Endothelial cell of umbilical vein (primary cell): ENCODE data around the gene XYLT1. TPM values are rescaled to one million over a fixed set of nuclear protein-coding genes. Genes with fewer than 3 reads are reported as not detected.

Experiments used
- BruUV-seq: library from RNA; stranded (reverse); fragments of 400-500 nt; replicated peaks from 2 replicates; lab custom pipeline; 2021; lab: Mats Ljungman, UMichigan
- CTCF ChIA-PET: fragments of 300-600, 350-600 bp; sonication (Branson Sonifier 250); formaldehyde crosslinking; loops from one replicate; lab custom pipeline; 2021; ENCODE audit warnings: antibody characterized with exemption, inconsistent platforms; lab: Charles Lee
- POLR2A ChIA-PET: fragments of 300-600, 350-600 bp; sonication (Branson Sonifier 250); formaldehyde crosslinking; loops from one replicate; lab custom pipeline; 2021; ENCODE audit warnings: antibody characterized with exemption, inconsistent platforms; lab: Charles Lee
- DNase-seq: peaks from one replicate; pipeline ENCODE4 v3.0.0-alpha.2; 2011; ENCODE audit warnings: low read depth, low spot score
- FAIRE-seq: peaks from 2 replicates; lab custom pipeline; 2011; peaks lifted over from hg19 to GRCh38; lab: Jason Lieb, UNC
- H2AFZ ChIP-seq: 2 replicates; pipeline ENCODE4 v1.6.0; 2012; ENCODE audit warnings: low read depth, low read length, control low read depth, inconsistent platforms
- H3K27ac ChIP-seq: 2 replicates; pipeline ENCODE4 v1.5.1; 2011; ENCODE audit warnings: low read depth, mild to moderate bottlenecking, control low read depth, low read length, moderate library complexity; ENCODE audit not compliant: insufficient read depth
- H3K27me3 ChIP-seq, 2 experiments: 2 replicates each; pipeline versions ENCODE4 v1.6.0 to v1.6.1; 2011; ENCODE audit warnings: low read length in 2 of 2, mixed read lengths in 1 of 2; ENCODE audit not compliant: control insufficient read depth in 2 of 2, insufficient read depth in 2 of 2
- H3K36me3 ChIP-seq, 2 experiments: 2 replicates in 1 of 2; 3 replicates in 1 of 2; pipeline ENCODE4 v1.5.1; 2011; ENCODE audit warnings: low read length in 2 of 2, mild to moderate bottlenecking in 1 of 2, moderate library complexity in 1 of 2; ENCODE audit not compliant: control insufficient read depth in 2 of 2, insufficient read depth in 2 of 2; ENCODE audit errors: extremely low read depth in 1 of 2
- H3K4me1 ChIP-seq: 3 replicates; pipeline ENCODE4 v1.5.1; 2011; ENCODE audit warnings: mild to moderate bottlenecking, low read length; ENCODE audit not compliant: control insufficient read depth, insufficient read depth; ENCODE audit errors: extremely low read depth
- H3K4me2 ChIP-seq: 2 replicates; pipeline ENCODE4 v1.6.1; 2011; ENCODE audit warnings: low read length, control low read depth, mixed read lengths; ENCODE audit not compliant: insufficient read depth
- H3K4me3 ChIP-seq, 3 experiments: fragments of 200-600 bp in 1 of 3; sonication (generic), shearing (Covaris generic) in 1 of 3; replicated peaks in 1 of 3; 2 replicates each; pipeline ENCODE4 v1.5.1; 2011 to 2016; ENCODE audit warnings: control low read depth in 3 of 3, low read length in 3 of 3, mild to moderate bottlenecking in 2 of 3, inconsistent platforms in 1 of 3, low read depth in 1 of 3, moderate library complexity in 1 of 3; ENCODE audit not compliant: insufficient read depth in 1 of 3
- H3K79me2 ChIP-seq: 2 replicates; pipeline ENCODE4 v1.6.0; 2012; ENCODE audit warnings: low read length, inconsistent platforms; ENCODE audit not compliant: control insufficient read depth, insufficient read depth
- H3K9ac ChIP-seq: replicated peaks from 2 replicates; pipeline ENCODE3; 2011; ENCODE audit warnings: low read length, control low read depth; ENCODE audit not compliant: insufficient read depth; ENCODE audit errors: extremely low read depth
- H3K9me1 ChIP-seq: replicated peaks from 3 replicates; pipeline ENCODE4 v1.6.0; 2011; ENCODE audit warnings: mild to moderate bottlenecking, low read length; ENCODE audit not compliant: control insufficient read depth, insufficient read depth; ENCODE audit errors: extremely low read depth
- H3K9me3 ChIP-seq: replicated peaks from 2 replicates; pipeline ENCODE4 v1.5.1; 2012; ENCODE audit warnings: low read length, inconsistent platforms; ENCODE audit not compliant: control insufficient read depth, insufficient read depth
- H4K20me1 ChIP-seq: replicated peaks from 2 replicates; pipeline ENCODE3; 2011; ENCODE audit warnings: mild to moderate bottlenecking, low read length; ENCODE audit not compliant: control insufficient read depth, insufficient read depth; ENCODE audit errors: extremely low read depth
- EZH2 ChIP-seq: IDR thresholded peaks from 2 replicates; pipeline ENCODE4 v1.6.1; 2012; ENCODE audit warnings: borderline replicate concordance, low read depth, mild to moderate bottlenecking, moderate library complexity, low read length, inconsistent platforms; ENCODE audit not compliant: severe bottlenecking
- FOS ChIP-seq: IDR thresholded peaks from 2 replicates; pipeline ENCODE4 v1.6.1; 2011; ENCODE audit warnings: mild to moderate bottlenecking, low read length, moderate library complexity, borderline replicate concordance; ENCODE audit not compliant: insufficient read depth
- GATA2 ChIP-seq: IDR thresholded peaks from 2 replicates; pipeline ENCODE4 v1.7.0; 2011; ENCODE audit warnings: low read depth, mild to moderate bottlenecking, moderate library complexity, mixed read lengths, low read length; ENCODE audit not compliant: insufficient read length, insufficient read depth
- JUN ChIP-seq: IDR thresholded peaks from 2 replicates; pipeline ENCODE4 v1.6.1; 2011; ENCODE audit warnings: borderline replicate concordance, low read depth; ENCODE audit not compliant: insufficient read length, insufficient read depth
- MYC ChIP-seq: IDR thresholded peaks from one replicate; pipeline ENCODE4 v1.6.1; 2011; ENCODE audit warnings: mild to moderate bottlenecking, low read depth, low read length
- POLR2A ChIP-seq: IDR thresholded peaks from 2 replicates; pipeline ENCODE4 v1.6.1; 2012; ENCODE audit warnings: low read depth, mild to moderate bottlenecking, control low read depth, low read length
- POLR2AphosphoS5 ChIP-seq: IDR thresholded peaks from 2 replicates; pipeline ENCODE4 v1.6.1; 2012; ENCODE audit warnings: low read depth, mild to moderate bottlenecking, control low read depth, low read length, moderate library complexity; ENCODE audit not compliant: insufficient read depth
- dilution Hi-C: fragments of 300-500 bp; cut with MboI; formaldehyde crosslinking; loops from one replicate; pipeline ENCODE4 v1.15.0; 2019; ENCODE audit warnings: low sequenced_read_pairs; ENCODE audit not compliant: extremely low pct_ligation_motif_present
- intact Hi-C: fragments of 100-400 bp; cut with micrococcal nuclease; formaldehyde crosslinking; loops from one replicate; pipeline ENCODE4 v1.10.0; 2022
- polyA plus RNA-seq, 4 experiments: library from polyadenylated mRNA; depleted of rRNA in 3 of 4; stranded (reverse) in 3 of 4; unstranded in 1 of 4; fragments of >200 nt; gene quantifications; 2 replicates each; pipeline versions ENCODE4 v1.2.1 to v1.2.3, GENCODE V29; 2011 to 2012; ENCODE audit warnings: missing spikeins in 1 of 4
- total RNA-seq: library from RNA; stranded (reverse); gene quantifications from 2 replicates; pipeline ENCODE4 v1.2.3, GENCODE V29; 2021
- TF ChIP-seq, protein P1 (sequence below), 2 donors: IDR thresholded peaks; 1 replicate in 1 of 2; 2 replicates in 1 of 2; pipeline ENCODE4 v1.5.1; 2011; ENCODE audit warnings: low read length in 2 of 2, mild to moderate bottlenecking in 2 of 2, moderate library complexity in 2 of 2, control low read depth in 1 of 2, inconsistent platforms in 1 of 2, low read depth in 1 of 2; ENCODE audit not compliant: insufficient read depth in 1 of 2; ENCODE audit errors: extremely low read depth in 1 of 2
- TF ChIP-seq, protein P2 (sequence below): IDR thresholded peaks from 2 replicates; pipeline ENCODE4 v1.6.1; 2011; ENCODE audit not compliant: insufficient read depth, insufficient read length

The XYLT1 gene
- total and polyA plus RNA-seq, 2 donors (not counting 3 experiments of a cell fraction or from before 2014, with no cell fraction given) = 0.63 to 2.9 TPM

DNA sequence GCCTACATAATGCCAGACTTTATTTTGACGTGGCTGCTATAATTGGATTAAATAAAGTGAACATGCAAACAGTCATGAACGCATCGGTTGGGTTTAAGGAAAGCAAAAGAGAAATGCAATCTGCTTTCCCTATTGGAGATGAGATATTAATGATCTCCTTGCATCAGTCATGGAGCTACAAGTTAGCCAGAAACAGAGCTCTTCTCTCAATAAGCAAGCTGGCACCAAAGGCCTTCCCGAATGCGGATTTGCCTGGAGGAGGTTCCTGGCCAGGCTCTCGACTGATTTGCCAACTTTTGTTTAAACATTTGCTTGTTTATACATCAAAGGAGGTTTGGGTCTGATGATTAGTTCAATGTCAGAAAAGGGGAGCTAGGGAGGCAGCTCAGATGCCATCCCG is 318.4 kb downstream of the XYLT1 start:
- FAIRE-seq (no peak), DNase-seq (no peak)
- Histone ChIP-seq H3K9me3 (no peaks in the 10 kb centered on the region), H3K36me3 (no peaks in the 10 kb centered on the region), H3K4me3 (no peak overlapping the region), H2AFZ (no peak overlapping the region), H3K27me3 (no peaks in the 10 kb centered on the region), H3K27ac (no peak overlapping the region), H3K9me1 (no peaks in the 10 kb centered on the region), H3K9ac (no peak overlapping the region), H3K79me2 (no peaks in the 10 kb centered on the region), H3K4me1 (no peaks in the 10 kb centered on the region), H3K4me2 (no peak overlapping the region), H4K20me1 (no peaks in the 10 kb centered on the region)
- BruUV-seq = no TSS peak
- ChIA-PET POLR2A (no interaction called here), CTCF (no interaction called here)
- TF ChIP-seq EZH2 (no peak), POLR2A (no peak), FOS (no peak), MYC (no peak), JUN (no peak), GATA2 (no peak), POLR2AphosphoS5 (no peak)
- TF ChIP-seq, protein P1, sequence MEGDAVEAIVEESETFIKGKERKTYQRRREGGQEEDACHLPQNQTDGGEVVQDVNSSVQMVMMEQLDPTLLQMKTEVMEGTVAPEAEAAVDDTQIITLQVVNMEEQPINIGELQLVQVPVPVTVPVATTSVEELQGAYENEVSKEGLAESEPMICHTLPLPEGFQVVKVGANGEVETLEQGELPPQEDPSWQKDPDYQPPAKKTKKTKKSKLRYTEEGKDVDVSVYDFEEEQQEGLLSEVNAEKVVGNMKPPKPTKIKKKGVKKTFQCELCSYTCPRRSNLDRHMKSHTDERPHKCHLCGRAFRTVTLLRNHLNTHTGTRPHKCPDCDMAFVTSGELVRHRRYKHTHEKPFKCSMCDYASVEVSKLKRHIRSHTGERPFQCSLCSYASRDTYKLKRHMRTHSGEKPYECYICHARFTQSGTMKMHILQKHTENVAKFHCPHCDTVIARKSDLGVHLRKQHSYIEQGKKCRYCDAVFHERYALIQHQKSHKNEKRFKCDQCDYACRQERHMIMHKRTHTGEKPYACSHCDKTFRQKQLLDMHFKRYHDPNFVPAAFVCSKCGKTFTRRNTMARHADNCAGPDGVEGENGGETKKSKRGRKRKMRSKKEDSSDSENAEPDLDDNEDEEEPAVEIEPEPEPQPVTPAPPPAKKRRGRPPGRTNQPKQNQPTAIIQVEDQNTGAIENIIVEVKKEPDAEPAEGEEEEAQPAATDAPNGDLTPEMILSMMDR (IDR thresholded peaks at IDR 0.05; ENCODE audit: extremely low read depth in 1 of 2, insufficient read depth in 1 of 2, low read depth in 1 of 2, low read length in 2 of 2) = no peak
- TF ChIP-seq, protein P2, sequence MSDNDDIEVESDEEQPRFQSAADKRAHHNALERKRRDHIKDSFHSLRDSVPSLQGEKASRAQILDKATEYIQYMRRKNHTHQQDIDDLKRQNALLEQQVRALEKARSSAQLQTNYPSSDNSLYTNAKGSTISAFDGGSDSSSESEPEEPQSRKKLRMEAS = no peak
- intact Hi-C loops (no loop called here), dilution Hi-C loops (no loop called here)
